HG03045 (cell line): ENCODE measurements around the gene KCNK4.
"Not testable (repeated sequence)": the region's sequence is repeated elsewhere in the genome, so short reads cannot be mapped to it uniquely, and the experiment has no call there.

Experiments
- ATAC-seq: cut with Tn5 transposase; IDR thresholded peaks from one replicate; pipeline ENCODE4 v1.9.1; 2021; ENCODE audit warnings: mild to moderate bottlenecking, moderate library complexity; ENCODE audit not compliant: unreplicated experiment

KCNK4 gene

GRCh38 chr11:64322925-64323260, 31.8 kb downstream of the KCNK4 start:
- no peak for ATAC-seq

- ATAC-seq, result no peak
These were observed 32.3 kb downstream of the KCNK4 start for GRCh38 chr11:64323373-64323772.

GRCh38 chr11:64323984-64324383, 32.9 kb downstream of the KCNK4 start:
- not testable (repeated sequence) for ATAC-seq

GRCh38 chr11:64324692-64325469, 33.8 kb downstream of the KCNK4 start:
- no peak for ATAC-seq

- no peak for ATAC-seq
These were observed 36.3 kb downstream of the KCNK4 start for GRCh38 chr11:64327375-64327774.

DNA sequence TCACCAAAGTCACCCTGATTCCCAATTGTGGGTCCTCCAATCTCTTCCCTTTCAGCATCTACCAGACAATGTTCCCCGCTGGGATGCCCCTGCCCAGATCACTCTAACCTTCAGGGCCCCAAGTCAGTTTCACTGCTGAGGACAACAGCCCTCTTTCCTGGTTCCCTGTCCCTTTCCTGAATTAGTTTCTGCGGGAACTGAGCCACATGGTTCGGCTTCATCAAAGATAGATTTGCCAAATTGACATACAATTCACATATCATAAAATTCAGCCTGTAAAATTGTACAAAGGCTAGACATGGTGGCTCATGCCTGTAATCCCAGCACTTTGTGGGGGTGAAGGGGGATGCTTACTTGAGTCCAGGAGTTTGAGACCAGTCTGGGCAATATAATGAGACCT, 36.9 kb downstream of the KCNK4 start:
- no peak for ATAC-seq

GRCh38 chr11:64330888-64331287, 39.8 kb downstream of the KCNK4 start:
- ATAC-seq, result no peak

GRCh38 chr11:64331569-64332371, 40.7 kb downstream of the KCNK4 start:
- no peak for ATAC-seq

DNA sequence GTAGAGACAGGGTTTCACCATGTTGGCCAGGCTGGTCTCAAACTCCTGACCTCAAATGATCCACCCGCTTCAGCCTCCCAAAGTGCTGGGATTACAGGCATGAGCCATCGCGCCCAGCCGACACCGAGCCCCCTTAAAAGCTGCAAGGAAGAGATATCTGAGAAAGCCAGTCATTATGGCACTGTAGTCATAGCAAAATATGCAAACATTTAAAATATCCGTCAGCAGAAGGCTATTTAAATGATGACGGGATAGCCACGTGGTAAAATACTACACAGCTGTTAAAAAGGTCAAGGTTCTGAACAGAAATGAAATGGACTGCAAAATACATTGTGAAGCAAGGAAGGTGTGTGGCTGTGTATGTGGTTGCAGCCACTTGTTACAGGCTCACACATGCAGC, 42.5 kb downstream of the KCNK4 start:
- ATAC-seq, result no peak

DNA sequence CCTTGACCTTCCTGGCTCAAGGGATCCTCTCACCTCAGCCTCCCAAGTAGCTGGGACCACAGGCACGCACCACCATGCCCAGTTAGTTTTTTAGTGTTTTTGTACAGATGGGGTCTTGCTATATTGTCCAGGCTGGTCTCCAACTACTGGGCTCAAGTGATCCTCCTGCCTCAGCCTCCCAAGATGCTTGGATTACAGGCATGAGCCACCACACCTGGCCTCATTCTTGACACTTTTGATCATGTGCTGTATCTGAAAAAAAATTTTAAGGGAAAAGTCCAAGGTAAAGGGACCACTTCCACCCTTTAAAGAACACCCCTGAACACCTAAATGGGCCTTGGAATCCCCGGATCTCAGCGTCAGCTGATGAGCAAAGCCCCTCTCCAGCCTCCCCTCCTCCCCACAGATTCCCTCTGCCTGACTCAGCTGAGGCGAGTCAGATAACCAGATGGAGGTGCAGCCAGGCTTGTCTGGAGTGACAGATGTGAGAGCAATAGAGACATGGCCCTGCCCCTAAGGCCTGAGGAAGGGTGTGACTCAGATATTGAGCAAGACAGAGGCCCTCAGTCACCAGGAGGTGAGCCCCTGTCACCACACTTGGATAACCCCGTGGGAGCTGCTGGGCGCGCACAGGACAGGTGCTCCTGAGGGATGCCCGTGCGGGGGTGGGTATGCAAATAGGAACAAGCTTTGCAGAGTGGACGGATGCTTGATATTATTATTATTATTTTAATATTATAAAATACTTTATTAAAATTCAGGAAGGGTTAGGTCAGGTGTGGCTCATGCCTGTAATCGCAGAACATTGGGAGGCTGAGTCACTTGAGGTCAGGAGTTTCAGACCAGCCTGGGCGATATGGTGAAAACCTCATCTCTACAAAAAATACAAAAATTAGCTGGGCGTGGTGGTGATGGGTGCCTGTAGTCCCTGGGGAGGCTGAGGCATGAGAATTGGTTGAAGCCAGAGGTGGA, 43.9 kb downstream of the KCNK4 start:
- ATAC-seq, result peak; percentile 68

- no peak for ATAC-seq
These were observed 46.6 kb downstream of the KCNK4 start for GRCh38 chr11:64337538-64338249.

- no peak for ATAC-seq
These were observed 47.6 kb downstream of the KCNK4 start for GRCh38 chr11:64338716-64339115.

GRCh38 chr11:64339286-64339685, 48.2 kb downstream of the KCNK4 start:
- ATAC-seq, result no peak

GRCh38 chr11:64339754-64340408, 48.8 kb downstream of the KCNK4 start, which contains the start of gene CCDC88B:
Gene CCDC88B, plus strand, starts transcription at chr11:64340204. Its CDS starts 63 bp downstream, at chr11:64340267.
- ATAC-seq, result peak; percentile 59

- ATAC-seq, result no peak
These were observed 49.7 kb downstream of the KCNK4 start for GRCh38 chr11:64340671-64341335.

GRCh38 chr11:64341429-64341828, 50.3 kb downstream of the KCNK4 start:
- no peak for ATAC-seq

GRCh38 chr11:64341851-64342791, 51.0 kb downstream of the KCNK4 start:
- ATAC-seq, result no peak
